Stimulated activated naive B cell treated with anti-CD40 and anti-IgM and Interleukin-4, amounts not matched to agents 10 μg/mL and 1 μg/mL and 100 μg/mL, for 72 hours (primary cell): ENCODE data around the gene PCDHGA8.
"Not testable (repeated sequence)": the region's sequence is repeated elsewhere in the genome, so short reads cannot be mapped to it uniquely, and the experiment has no call there.

ENCODE experiments used
- ATAC-seq, 2 donors: fragments of 150-1000 bp; cut with Tn5 transposase; replicated peaks; 2 replicates each; pipeline ENCODE4 v1.10.0; 2021; ENCODE audit warnings: moderate library complexity in 1 of 2
- DNase-seq: peaks from one replicate; pipeline ENCODE4 v3.0.0; 2021
- H3K27ac Mint-ChIP-seq: one replicate; pipeline ENCODE4 v1.8.0; 2022; ENCODE audit warnings: mild to moderate bottlenecking, mixed read lengths
- H3K27me3 Mint-ChIP-seq, 2 donors: one replicate each; pipeline ENCODE4 v1.8.0; 2022; ENCODE audit warnings: mixed read lengths in 2 of 2
- H3K36me3 Mint-ChIP-seq, 2 donors: one replicate each; pipeline ENCODE4 v1.8.0; 2022; ENCODE audit warnings: mixed read lengths in 2 of 2, mild to moderate bottlenecking in 1 of 2
- H3K4me1 Mint-ChIP-seq, 2 donors: one replicate each; pipeline ENCODE4 v1.8.0; 2022; ENCODE audit warnings: mixed read lengths in 2 of 2, mild to moderate bottlenecking in 1 of 2
- H3K4me3 Mint-ChIP-seq, 2 donors: one replicate each; pipeline ENCODE4 v1.8.0; 2022; ENCODE audit warnings: mild to moderate bottlenecking in 2 of 2, mixed read lengths in 2 of 2, moderate library complexity in 1 of 2
- H3K9me3 Mint-ChIP-seq, 2 donors: one replicate each; pipeline ENCODE4 v1.8.0; 2022; ENCODE audit warnings: mixed read lengths in 2 of 2, mild to moderate bottlenecking in 1 of 2

Gene PCDHGA8

GRCh38 chr5:141384471-141385267 lies 7.8 kb upstream of the PCDHGA8 start:
- ATAC-seq (no peak), DNase-seq (no peak)
- peaks cover 71 to 79% of the 10 kb centered on the region in 2 donors for H3K27me3 Mint-ChIP-seq
- H3K27ac Mint-ChIP-seq = no peak overlapping the region
- H3K36me3 Mint-ChIP-seq = peaks cover 9 to 10% of the 10 kb centered on the region in 2 donors
- H3K4me3 Mint-ChIP-seq = no peak overlapping the region
- H3K9me3 Mint-ChIP-seq = peaks cover 9 to 10% of the 10 kb centered on the region in 2 donors
- H3K4me1 Mint-ChIP-seq = peaks cover 0 to 4% of the 10 kb centered on the region in 2 donors

DNA sequence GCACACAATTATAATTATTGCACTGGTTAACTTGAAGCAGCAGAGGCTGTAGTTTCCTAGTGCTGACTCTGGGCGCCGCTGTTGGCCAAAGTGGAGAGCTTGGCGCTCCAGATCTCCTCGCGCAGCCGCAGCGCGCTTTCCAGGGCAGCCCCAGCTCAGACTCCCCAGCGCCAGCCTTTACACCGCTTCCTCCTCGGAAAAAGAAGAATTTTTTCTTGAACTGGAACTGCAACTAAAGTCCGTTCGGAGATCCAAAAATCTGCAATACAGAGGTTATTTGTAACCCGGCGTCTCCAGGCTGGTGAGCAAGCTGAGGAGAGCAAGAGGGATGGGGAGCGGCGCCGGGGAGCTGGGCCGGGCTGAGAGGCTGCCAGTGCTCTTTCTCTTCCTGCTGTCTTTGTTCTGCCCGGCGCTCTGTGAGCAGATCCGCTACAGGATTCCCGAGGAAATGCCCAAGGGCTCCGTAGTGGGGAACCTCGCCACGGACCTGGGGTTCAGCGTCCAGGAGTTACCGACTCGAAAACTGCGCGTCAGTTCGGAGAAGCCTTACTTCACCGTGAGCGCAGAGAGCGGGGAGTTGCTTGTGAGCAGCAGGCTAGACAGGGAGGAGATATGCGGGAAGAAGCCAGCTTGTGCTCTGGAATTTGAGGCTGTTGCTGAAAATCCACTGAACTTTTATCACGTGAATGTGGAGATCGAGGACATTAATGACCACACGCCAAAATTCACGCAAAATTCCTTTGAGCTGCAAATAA lies 4.7 kb upstream of the PCDHGA8 start, which contains the start of gene PCDHGB4:
Gene PCDHGB4, plus strand, starts transcription at position 142 of the 755 bp plus-strand sequence. Its CDS starts 187 bp downstream, at position 329.
- not testable (repeated sequence) for H3K27ac Mint-ChIP-seq, H3K4me1 Mint-ChIP-seq, DNase-seq
- H3K36me3 Mint-ChIP-seq = peaks cover 11 to 19% of the 10 kb centered on the region in 2 donors
- peaks cover 17 to 19% of the 10 kb centered on the region in 2 donors for H3K9me3 Mint-ChIP-seq
- peak in 1 of 2 donors; percentile 34 for ATAC-seq
- H3K27me3 Mint-ChIP-seq = peaks cover 70 to 85% of the 10 kb centered on the region in 2 donors
- peak within 1 kb of the TSS; percentile 57 to 68 for H3K4me3 Mint-ChIP-seq

DNA sequence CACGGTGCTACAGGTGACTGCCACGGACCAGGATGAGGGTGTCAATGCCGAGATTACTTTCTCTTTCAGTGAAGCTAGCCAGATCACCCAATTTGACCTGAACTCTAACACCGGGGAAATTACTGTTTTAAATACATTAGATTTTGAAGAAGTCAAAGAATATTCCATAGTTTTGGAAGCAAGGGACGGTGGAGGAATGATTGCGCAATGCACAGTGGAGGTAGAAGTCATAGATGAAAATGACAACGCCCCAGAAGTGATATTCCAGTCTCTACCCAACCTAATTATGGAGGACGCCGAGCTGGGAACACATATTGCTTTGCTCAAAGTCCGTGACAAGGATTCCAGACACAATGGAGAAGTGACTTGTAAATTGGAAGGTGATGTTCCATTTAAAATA lies 3.8 kb upstream of the PCDHGA8 start:
- Mint-ChIP-seq H3K4me3 (no peak overlapping the region), H3K4me1 (peaks cover 0 to 5% of the 10 kb centered on the region in 2 donors), H3K27ac (no peak overlapping the region), H3K36me3 (peaks cover 9 to 17% of the 10 kb centered on the region in 2 donors), H3K9me3 (peaks cover 19 to 20% of the 10 kb centered on the region in 2 donors), H3K27me3 (peaks cover 67 to 84% of the 10 kb centered on the region in 2 donors)
- DNase-seq (no peak), ATAC-seq (no peak)

GRCh38 chr5:141389153-141390042 lies 3.0 kb upstream of the PCDHGA8 start:
- Mint-ChIP-seq H3K36me3 (peaks cover 13 to 17% of the 10 kb centered on the region in 2 donors), H3K27ac (peak overlapping the region; percentile 52), H3K4me3 (no peak overlapping the region), H3K4me1 (peaks cover 0 to 5% of the 10 kb centered on the region in 2 donors), H3K27me3 (peaks cover 67 to 83% of the 10 kb centered on the region in 2 donors), H3K9me3 (peaks cover 23 to 25% of the 10 kb centered on the region in 2 donors)
- ATAC-seq (no peak), DNase-seq (no peak)

GRCh38 chr5:141393267-141393666 lies 834 bp downstream of the PCDHGA8 start:
- H3K27me3 Mint-ChIP-seq = peaks cover 60 to 73% of the 10 kb centered on the region in 2 donors
- peaks cover 20 to 22% of the 10 kb centered on the region in 2 donors for H3K9me3 Mint-ChIP-seq

GRCh38 chr5:141394401-141395187 lies 2.2 kb downstream of the PCDHGA8 start:
- H3K27ac Mint-ChIP-seq, DNase-seq, ATAC-seq, H3K4me3 Mint-ChIP-seq, H3K4me1 Mint-ChIP-seq: not testable (repeated sequence)
- peaks cover 59 to 72% of the 10 kb centered on the region in 2 donors for H3K27me3 Mint-ChIP-seq
- peaks cover 20 to 23% of the 10 kb centered on the region in 2 donors for H3K9me3 Mint-ChIP-seq
- peaks cover 16 to 17% of the 10 kb centered on the region in 2 donors for H3K36me3 Mint-ChIP-seq

More at GRCh38 chr5:141393267-141393666, 834 bp downstream of the PCDHGA8 start:
- Mint-ChIP-seq H3K36me3 (peaks cover 16 to 20% of the 10 kb centered on the region in 2 donors), H3K4me1 (peaks cover 0 to 5% of the 10 kb centered on the region in 2 donors), H3K4me3 (no peak overlapping the region), H3K27ac (no peak overlapping the region)
- ATAC-seq (no peak), DNase-seq (no peak)

DNA sequence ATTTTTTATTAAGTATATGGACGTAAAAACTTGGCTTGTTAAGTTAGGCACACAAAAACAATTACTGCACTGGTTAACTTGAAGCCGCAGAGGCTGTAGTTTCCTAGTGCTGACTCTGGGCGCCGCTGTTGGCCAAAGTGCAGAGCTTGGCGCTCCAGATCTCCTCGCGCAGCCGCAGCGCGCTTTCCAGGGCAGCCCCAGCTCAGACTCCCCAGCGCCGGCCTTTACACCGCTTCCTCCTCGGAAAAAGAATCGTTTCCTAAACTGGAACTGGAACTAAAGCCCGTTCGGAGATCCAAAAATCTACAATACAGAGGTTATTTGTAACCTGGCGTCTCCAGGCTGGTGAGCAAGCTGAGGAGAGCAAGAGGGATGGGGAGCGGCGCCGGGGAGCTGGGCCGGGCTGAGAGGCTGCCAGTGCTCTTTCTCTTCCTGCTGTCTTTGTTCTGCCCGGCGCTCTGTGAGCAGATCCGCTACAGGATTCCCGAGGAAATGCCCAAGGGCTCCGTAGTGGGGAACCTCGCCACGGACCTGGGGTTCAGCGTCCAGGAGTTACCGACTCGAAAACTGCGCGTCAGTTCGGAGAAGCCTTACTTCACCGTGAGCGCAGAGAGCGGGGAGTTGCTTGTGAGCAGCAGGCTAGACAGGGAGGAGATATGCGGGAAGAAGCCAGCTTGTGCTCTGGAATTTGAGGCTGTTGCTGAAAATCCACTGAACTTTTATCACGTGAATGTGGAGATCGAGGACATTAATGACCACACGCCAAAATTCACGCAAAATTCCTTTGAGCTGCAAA lies 5.5 kb downstream of the PCDHGA8 start, which contains the start of gene PCDHGB5:
Gene PCDHGB5, plus strand, starts transcription at position 192 of the 796 bp plus-strand sequence. Its CDS starts 181 bp downstream, at position 373.
- H3K9me3 Mint-ChIP-seq = peaks cover 15 to 17% of the 10 kb centered on the region in 2 donors
- H3K27me3 Mint-ChIP-seq = peaks cover 61 to 73% of the 10 kb centered on the region in 2 donors
- peaks cover 15 to 17% of the 10 kb centered on the region in 2 donors for H3K36me3 Mint-ChIP-seq
- H3K27ac Mint-ChIP-seq = peak within 1 kb of the TSS; percentile 42
- peak; percentile 60 to 75 for ATAC-seq
- H3K4me1 Mint-ChIP-seq, DNase-seq: not testable (repeated sequence)
- peak within 1 kb of the TSS; percentile 65 to 67 for H3K4me3 Mint-ChIP-seq

- H3K27me3 Mint-ChIP-seq = peaks cover 63 to 74% of the 10 kb centered on the region in 2 donors
- peak overlapping the region in 1 of 2 donors; percentile 6 for H3K4me3 Mint-ChIP-seq
- no peak overlapping the region for H3K27ac Mint-ChIP-seq
- peaks cover 17 to 19% of the 10 kb centered on the region in 2 donors for H3K36me3 Mint-ChIP-seq
- H3K9me3 Mint-ChIP-seq = peaks cover 14 to 17% of the 10 kb centered on the region in 2 donors
- DNase-seq (no peak), ATAC-seq (no peak)
- peaks cover 4 to 6% of the 10 kb centered on the region in 2 donors for H3K4me1 Mint-ChIP-seq
Measured at GRCh38 chr5:141398608-141399007, 6.2 kb downstream of the PCDHGA8 start.

GRCh38 chr5:141399555-141400258 lies 7.3 kb downstream of the PCDHGA8 start:
- H3K36me3 Mint-ChIP-seq = peaks cover 15 to 17% of the 10 kb centered on the region in 2 donors
- peak overlapping the region; percentile 22 to 66 for H3K4me3 Mint-ChIP-seq
- H3K27me3 Mint-ChIP-seq = peaks cover 65 to 76% of the 10 kb centered on the region in 2 donors
- no peak for ATAC-seq
- H3K9me3 Mint-ChIP-seq = peaks cover 9 to 12% of the 10 kb centered on the region in 2 donors
- peaks cover 4 to 6% of the 10 kb centered on the region in 2 donors for H3K4me1 Mint-ChIP-seq
- H3K27ac Mint-ChIP-seq = peak overlapping the region; percentile 76
- no peak for DNase-seq

DNA sequence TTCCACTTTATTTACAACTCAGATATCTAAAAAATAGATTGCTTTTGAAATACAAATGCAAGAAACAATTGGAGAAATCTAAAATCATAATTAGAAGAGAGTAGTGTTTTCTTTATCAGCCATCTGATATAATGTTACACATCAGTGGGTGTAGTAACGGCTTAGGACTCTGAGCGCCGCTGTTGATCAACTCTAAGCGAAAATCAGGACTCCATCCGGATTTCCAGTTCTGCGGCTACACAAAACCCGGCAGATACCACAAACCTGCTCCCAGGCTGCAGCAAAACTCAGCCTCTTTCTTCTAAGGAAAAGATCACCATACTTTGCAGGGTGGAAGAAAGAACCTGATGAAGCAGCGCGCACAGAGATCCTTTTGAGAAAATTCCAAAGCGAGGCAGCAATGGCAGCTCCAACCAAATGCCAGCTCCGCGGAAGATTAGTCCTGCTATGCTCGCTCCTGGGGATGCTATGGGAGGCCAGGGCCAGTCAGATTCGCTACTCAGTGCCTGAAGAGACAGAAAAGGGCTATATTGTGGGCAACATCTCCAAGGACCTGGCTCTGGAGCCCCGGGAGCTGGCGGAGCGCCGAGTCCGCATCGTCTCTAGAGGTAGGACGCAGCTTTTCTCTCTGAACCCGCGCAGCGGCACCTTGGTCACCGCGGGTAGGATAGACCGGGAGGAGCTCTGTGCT lies 10.3 kb downstream of the PCDHGA8 start, which contains the start of gene PCDHGA9:
Gene PCDHGA9, plus strand, starts transcription at position 226 of the 691 bp plus-strand sequence. Its CDS starts 175 bp downstream, at position 401.
- Mint-ChIP-seq H3K4me3 (peak within 1 kb of the TSS; percentile 60 to 71), H3K27ac (peak within 1 kb of the TSS; percentile 42), H3K4me1 (peaks cover 4 to 6% of the 10 kb centered on the region in 2 donors), H3K27me3 (peaks cover 67 to 79% of the 10 kb centered on the region in 2 donors), H3K36me3 (peaks cover 12 to 14% of the 10 kb centered on the region in 2 donors), H3K9me3 (peaks cover 9 to 13% of the 10 kb centered on the region in 2 donors)
- ATAC-seq = no peak
- DNase-seq = no peak

- Mint-ChIP-seq H3K9me3 (peaks cover 12 to 15% of the 10 kb centered on the region in 2 donors), H3K27ac (no peak overlapping the region), H3K4me1 (peaks cover 5 to 6% of the 10 kb centered on the region in 2 donors), H3K27me3 (peaks cover 74 to 85% of the 10 kb centered on the region in 2 donors), H3K36me3 (peaks cover 14 to 17% of the 10 kb centered on the region in 2 donors), H3K4me3 (no peak overlapping the region)
- DNase-seq = no peak
- no peak for ATAC-seq
Measured at GRCh38 chr5:141403387-141403786, 11.0 kb downstream of the PCDHGA8 start.
